Esophagus squamous epithelium (tissue), 5 donors: ENCODE results near the gene EPHA5. TPM values are rescaled to one million over a fixed set of nuclear protein-coding genes. Genes with fewer than 3 reads are reported as not detected.

Experiments
- DNase-seq: peaks from one replicate; lab custom pipeline; 2025; lab: John Stamatoyannopoulos, UW
- H3K27ac ChIP-seq, 4 donors: fragments of 200-600 bp; sonication (generic); one replicate each; pipeline ENCODE4 v1.5.1; 2016 to 2019; ENCODE audit warnings: mild to moderate bottlenecking in 1 of 4
- H3K27me3 ChIP-seq, 4 donors: fragments of 200-600 bp; sonication (generic); 1 replicate in 3 of 4; 2 replicates in 1 of 4; pipeline versions ENCODE4 v1.5.1 to v1.6.0; 2017 to 2021; ENCODE audit warnings: antibody characterized with exemption in 1 of 4
- H3K36me3 ChIP-seq, 3 donors: fragments of 200-600 bp; sonication (generic); one replicate each; pipeline ENCODE4 v1.5.1; 2016 to 2019
- H3K4me1 ChIP-seq, 3 donors: fragments of 200-600 bp; sonication (generic); one replicate each; pipeline ENCODE4 v1.5.1; 2017 to 2019
- H3K4me3 ChIP-seq, 4 donors: fragments of 200-600 bp; sonication (generic); 1 replicate in 3 of 4; 2 replicates in 1 of 4; pipeline ENCODE4 v1.5.1; 2016 to 2019; ENCODE audit warnings: mild to moderate bottlenecking in 2 of 4, moderate library complexity in 1 of 4
- H3K9me3 ChIP-seq, 3 donors: fragments of 200-600 bp; sonication (generic); one replicate each; pipeline ENCODE4 v1.5.1; 2016 to 2019
- CTCF ChIP-seq, 6 experiments: fragments of 450-650 bp in 4 of 6; fragments of 200-600 bp in 2 of 6; sonication (generic) in 2 of 6; IDR thresholded peaks; one replicate each; pipeline ENCODE4 v1.5.1; 2016 to 2019; ENCODE audit warnings: antibody characterized with exemption in 6 of 6, mild to moderate bottlenecking in 4 of 6, moderate library complexity in 4 of 6
- POLR2A ChIP-seq, 4 donors: fragments of 450-650 bp; IDR thresholded peaks; one replicate each; pipeline ENCODE4 v1.6.1; 2017; ENCODE audit warnings: antibody characterized with exemption in 4 of 4, mild to moderate bottlenecking in 4 of 4, moderate library complexity in 3 of 4
- WGBS, 2 donors: methylation state at CpG; one replicate each; pipeline ENCODE4 v1.1.5; 2018; 5-methylcytosine and 5-hydroxymethylcytosine counted together
- intact Hi-C: fragments of 100-400 bp; cut with DNase I; formaldehyde crosslinking; loops from one replicate; pipeline ENCODE4 v1.15.0; 2022
- total RNA-seq, 4 donors: library from RNA; depleted of rRNA; stranded (reverse); fragments of >200 nt; gene quantifications; one replicate each; pipeline ENCODE4 v1.1.0, GENCODE V29; 2016
- donor health status: DM: yes; HTN: yes; CAD: no.

Gene EPHA5
- total RNA-seq, 4 donors from 2014 or later = under 0.01 to 0.06 TPM; not detected in 2

DNA sequence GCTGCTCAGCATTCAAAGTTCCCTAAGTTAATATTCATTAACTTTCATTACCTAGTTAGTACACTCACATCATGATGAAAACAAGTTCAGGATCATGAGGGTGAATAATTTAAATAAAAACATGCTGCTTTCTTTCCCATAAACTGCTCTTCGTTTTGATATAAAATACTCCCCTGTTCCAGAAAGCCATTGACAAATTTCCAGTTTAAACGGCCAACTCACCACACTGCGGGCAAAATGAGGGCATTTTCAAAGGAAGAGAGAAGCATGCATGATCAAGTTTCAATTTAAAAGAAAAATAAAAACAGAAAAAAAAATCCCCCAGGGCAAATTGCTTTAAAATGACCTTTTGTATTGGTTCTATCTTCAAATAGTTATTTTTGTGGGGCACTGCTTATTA lies 69.6 kb downstream of the EPHA5 start:
- H3K9me3 ChIP-seq = no peaks in the 10 kb centered on the region
- H3K27ac ChIP-seq = no peak overlapping the region
- H3K4me1 ChIP-seq = no peaks in the 10 kb centered on the region
- H3K27me3 ChIP-seq = no peaks in the 10 kb centered on the region
- WGBS, 2 donors = 27 to 38% methylated on average over 3 of the region's 3 CpGs
- no peaks in the 10 kb centered on the region for H3K36me3 ChIP-seq
- no peak overlapping the region for H3K4me3 ChIP-seq
- intact Hi-C loops = no loop called here
- TF ChIP-seq CTCF (IDR thresholded peaks at IDR 0.05) (no peak), POLR2A (IDR thresholded peaks at IDR 0.05) (no peak)
- no peak for DNase-seq

GRCh38 chr4:65599340-65599739 lies 70.9 kb downstream of the EPHA5 start:
- Histone ChIP-seq H3K9me3 (no peaks in the 10 kb centered on the region), H3K27ac (no peak overlapping the region), H3K27me3 (no peaks in the 10 kb centered on the region), H3K4me1 (no peaks in the 10 kb centered on the region), H3K4me3 (no peak overlapping the region), H3K36me3 (no peaks in the 10 kb centered on the region)
- TF ChIP-seq CTCF (IDR thresholded peaks at IDR 0.05) (no peak), POLR2A (IDR thresholded peaks at IDR 0.05) (no peak)
- intact Hi-C loops = no loop called here
- WGBS, 2 donors = 76 to 86% methylated on average over 2 of the region's 2 CpGs
- DNase-seq = no peak

DNA sequence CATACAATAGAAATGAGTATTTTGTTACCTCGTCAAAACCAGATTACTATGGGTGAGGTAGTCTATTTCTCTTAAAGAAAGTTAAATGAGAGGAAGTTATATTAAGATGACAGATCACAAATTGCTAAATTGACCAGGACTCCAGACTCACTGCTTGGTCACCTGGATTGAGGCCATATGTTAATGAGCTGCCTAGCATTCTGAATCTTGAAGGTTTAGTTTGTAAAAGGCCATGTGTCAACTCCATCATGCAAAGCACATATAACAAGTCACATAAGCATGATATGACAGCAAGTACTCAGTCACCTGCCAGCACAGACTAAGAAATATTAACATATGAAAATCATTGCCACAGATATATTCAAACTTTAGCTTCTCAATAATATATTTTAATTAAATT lies 72.6 kb downstream of the EPHA5 start:
- Histone ChIP-seq H3K4me1 (no peaks in the 10 kb centered on the region), H3K27me3 (no peaks in the 10 kb centered on the region), H3K36me3 (no peaks in the 10 kb centered on the region), H3K4me3 (no peak overlapping the region), H3K9me3 (no peaks in the 10 kb centered on the region), H3K27ac (no peak overlapping the region)
- WGBS, 2 donors = 65 to 80% methylated on average over 1 of the region's 1 CpG
- no peak for DNase-seq
- TF ChIP-seq POLR2A (IDR thresholded peaks at IDR 0.05) (no peak), CTCF (IDR thresholded peaks at IDR 0.05) (no peak)
- intact Hi-C loops = no loop called here

DNA sequence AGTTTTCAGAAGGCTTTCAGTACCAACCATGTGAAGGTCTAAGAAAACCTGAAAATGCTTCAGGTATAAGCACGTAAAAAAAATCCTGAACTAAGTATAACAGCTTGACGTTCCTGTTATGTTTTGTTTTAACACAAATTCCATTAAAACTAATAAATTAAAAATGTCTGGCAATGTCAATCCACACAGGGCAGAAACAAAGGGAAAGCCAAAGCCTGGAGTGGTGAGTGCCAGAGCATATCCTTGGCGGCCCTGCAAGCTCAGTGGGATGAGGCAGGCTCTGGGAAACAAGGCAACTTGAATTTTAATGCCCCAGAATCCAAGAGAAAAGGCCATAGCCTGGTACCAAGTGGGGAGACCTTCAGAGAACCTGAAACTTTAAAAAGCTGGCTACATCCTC lies 78.2 kb downstream of the EPHA5 start:
- H3K4me1 ChIP-seq = no peaks in the 10 kb centered on the region
- no peaks in the 10 kb centered on the region for H3K9me3 ChIP-seq
- 41 to 42% methylated on average over 3 of the region's 3 CpGs for WGBS, 2 donors
- H3K27ac ChIP-seq = no peak overlapping the region
- TF ChIP-seq CTCF (IDR thresholded peaks at IDR 0.05) (no peak), POLR2A (IDR thresholded peaks at IDR 0.05) (no peak)
- intact Hi-C loops = no loop called here
- DNase-seq = no peak
- H3K27me3 ChIP-seq = no peaks in the 10 kb centered on the region
- no peaks in the 10 kb centered on the region for H3K36me3 ChIP-seq
- H3K4me3 ChIP-seq = no peak overlapping the region

- intact Hi-C loops = no loop called here
- 79 to 90% methylated on average over 2 of the region's 2 CpGs for WGBS, 2 donors
- no peak for DNase-seq
- H3K4me1 ChIP-seq = no peaks in the 10 kb centered on the region
- no peaks in the 10 kb centered on the region for H3K36me3 ChIP-seq
- no peak overlapping the region for H3K27ac ChIP-seq
- H3K4me3 ChIP-seq = no peak overlapping the region
- no peak for TF ChIP-seq POLR2A (IDR thresholded peaks at IDR 0.05)
- no peak for TF ChIP-seq CTCF (IDR thresholded peaks at IDR 0.05)
- no peaks in the 10 kb centered on the region for H3K9me3 ChIP-seq
- H3K27me3 ChIP-seq = no peaks in the 10 kb centered on the region
Measured at GRCh38 chr4:65589921-65590320, 80.4 kb downstream of the EPHA5 start.
